CD4-positive, alpha-beta memory T cell (primary cell): ENCODE results near the gene SS18L1. TPM values are rescaled to one million over a fixed set of nuclear protein-coding genes. Genes with fewer than 3 reads are reported as not detected.

ENCODE experiments used
- CTCF ChIA-PET: fragments of 350-600 bp; sonication (Branson Sonifier 250); formaldehyde crosslinking; loops from one replicate; lab custom pipeline; 2021; ENCODE audit warnings: inconsistent platforms; ENCODE audit not compliant: partially characterized antibody; lab: Charles Lee
- POLR2A ChIA-PET: fragments of 350-600 bp; sonication (Branson Sonifier 250); formaldehyde crosslinking; loops from one replicate; lab custom pipeline; 2021; ENCODE audit not compliant: partially characterized antibody; lab: Charles Lee
- DNase-seq, 5 donors: peaks; one replicate each; pipeline versions ENCODE4 v3.0.0 to v3.0.0-alpha.2; 2020 to 2022; ENCODE audit warnings: mixed read lengths in 1 of 5
- H3K27ac ChIP-seq: one replicate; pipeline ENCODE4 v1.7.0; 2013; ENCODE audit warnings: low read depth, low read length
- H3K27me3 ChIP-seq: 2 replicates; pipeline ENCODE4 v1.7.0; 2013; ENCODE audit warnings: mild to moderate bottlenecking, low read length, moderate library complexity; ENCODE audit not compliant: insufficient read depth
- H3K36me3 ChIP-seq: 2 replicates; pipeline ENCODE4 v1.7.0; 2013; ENCODE audit warnings: mild to moderate bottlenecking, low read length, moderate library complexity; ENCODE audit not compliant: insufficient read depth
- H3K4me1 ChIP-seq: 2 replicates; pipeline ENCODE4 v1.7.0; 2013; ENCODE audit warnings: mild to moderate bottlenecking, low read length, moderate library complexity; ENCODE audit not compliant: insufficient read depth
- H3K4me3 ChIP-seq, 2 donors: one replicate each; pipeline ENCODE4 v1.7.0; 2013; ENCODE audit warnings: low read length in 2 of 2, mild to moderate bottlenecking in 1 of 2
- H3K9me3 ChIP-seq, 2 donors: one replicate each; pipeline ENCODE4 v1.7.0; 2013; ENCODE audit warnings: low read length in 2 of 2, control low read depth in 1 of 2; ENCODE audit not compliant: control insufficient read depth in 1 of 2
- H3K27ac Mint-ChIP-seq, 7 donors: one replicate each; pipeline ENCODE4 v1.8.0; 2020 to 2021; ENCODE audit warnings: mixed read lengths in 7 of 7, mild to moderate bottlenecking in 6 of 7, inconsistent platforms in 3 of 7, moderate library complexity in 3 of 7
- H3K27me3 Mint-ChIP-seq, 2 donors: one replicate each; pipeline ENCODE4 v1.8.0; 2020 to 2021; ENCODE audit warnings: mixed read lengths in 2 of 2
- H3K36me3 Mint-ChIP-seq, 2 donors: one replicate each; pipeline ENCODE4 v1.8.0; 2020 to 2021; ENCODE audit warnings: mixed read lengths in 2 of 2, inconsistent platforms in 1 of 2, mild to moderate bottlenecking in 1 of 2
- H3K4me1 Mint-ChIP-seq, 4 donors: one replicate each; pipeline ENCODE4 v1.8.0; 2020 to 2021; ENCODE audit warnings: mixed read lengths in 4 of 4, mild to moderate bottlenecking in 1 of 4
- H3K4me3 Mint-ChIP-seq, 8 donors: one replicate each; pipeline ENCODE4 v1.8.0; 2020 to 2021; ENCODE audit warnings: mixed read lengths in 8 of 8, mild to moderate bottlenecking in 7 of 8, moderate library complexity in 6 of 8, inconsistent platforms in 3 of 8
- H3K9me3 Mint-ChIP-seq, 8 donors: one replicate each; pipeline ENCODE4 v1.8.0; 2020 to 2021; ENCODE audit warnings: mixed read lengths in 8 of 8, mild to moderate bottlenecking in 5 of 8, inconsistent platforms in 3 of 8, moderate library complexity in 1 of 8
- intact Hi-C: fragments of 100-400 bp; cut with micrococcal nuclease; formaldehyde crosslinking; loops from one replicate; pipeline ENCODE4 v1.15.1; 2023
- polyA plus RNA-seq, 2 donors: library from polyadenylated mRNA; unstranded; fragments of 300-500 nt; fragmentation: Illumina TruSeq; gene quantifications; one replicate each; pipeline ENCODE4 v1.2.3, GENCODE V29; 2021
- total RNA-seq, 2 experiments: library from RNA; stranded (reverse); gene quantifications; one replicate each; pipeline ENCODE4 v1.2.3, GENCODE V29; 2021

The SS18L1 gene
- total and polyA plus RNA-seq, 4 experiments from 2014 or later = 0.71 to 24.8 (median 12.0) TPM

- no peaks in the 10 kb centered on the region for H3K9me3 ChIP-seq
- H3K36me3 ChIP-seq = peaks cover 87% of the 10 kb centered on the region
- Mint-ChIP-seq H3K4me1 (peaks cover 18 to 48% (median 33%) of the 10 kb centered on the region in 4 donors), H3K27ac (peak overlapping the region; percentile 2 to 92 (median 81)), H3K9me3 (no peaks in the 10 kb centered on the region), H3K4me3 (peak overlapping the region in 7 of 8 donors; percentile 33 to 74 (median 59)), H3K27me3 (no peaks in the 10 kb centered on the region), H3K36me3 (peaks cover 44 to 90% of the 10 kb centered on the region in 2 donors)
- peaks cover 3% of the 10 kb centered on the region for H3K4me1 ChIP-seq
- H3K4me3 ChIP-seq = no peak overlapping the region
- H3K27me3 ChIP-seq = no peaks in the 10 kb centered on the region
- intact Hi-C loops = no loop called here
- DNase-seq = peak in 1 of 5 donors; percentile 37
- POLR2A ChIA-PET = interaction anchor here (0.9 to 3.0 kb wide), 4 partner anchors 8 to 40 kb away, joined by 3 to 13 read pairs (median 6); partner anchors contain the start of genes PSMA7 and SS18L1
- CTCF ChIA-PET = no interaction called here
- H3K27ac ChIP-seq = no peak overlapping the region
Observed at GRCh38 chr20:62132421-62132820, 11.1 kb upstream of the SS18L1 start.

- Histone ChIP-seq H3K4me1 (peaks cover 3% of the 10 kb centered on the region), H3K9me3 (no peaks in the 10 kb centered on the region), H3K4me3 (no peak overlapping the region), H3K27me3 (no peaks in the 10 kb centered on the region), H3K36me3 (peaks cover 87% of the 10 kb centered on the region), H3K27ac (no peak overlapping the region)
- DNase-seq = peak in 1 of 5 donors; percentile 25
- no peaks in the 10 kb centered on the region for H3K9me3 Mint-ChIP-seq
- peaks cover 18 to 48% (median 31%) of the 10 kb centered on the region in 4 donors for H3K4me1 Mint-ChIP-seq
- POLR2A ChIA-PET = interaction anchor here (0.9 to 3.1 kb wide), 5 partner anchors 8 to 122 kb away, joined by 3 to 15 read pairs (median 6); partner anchors contain the start of genes PSMA7 and SS18L1
- CTCF ChIA-PET = interaction anchor here (1.6 to 6.8 kb wide), 3 partner anchors 8 to 249 kb away, joined by 3 to 114 read pairs (median 35); no protein-coding TSS in a partner anchor
- no peaks in the 10 kb centered on the region for H3K27me3 Mint-ChIP-seq
- peaks cover 44 to 90% of the 10 kb centered on the region in 2 donors for H3K36me3 Mint-ChIP-seq
- intact Hi-C loops = no loop called here
- H3K4me3 Mint-ChIP-seq = peak overlapping the region in 1 of 8 donors; percentile 31
- H3K27ac Mint-ChIP-seq = peak overlapping the region in 5 of 7 donors; percentile 52 to 81 (median 59)
Observed at GRCh38 chr20:62133051-62133845, 10.3 kb upstream of the SS18L1 start.

DNA sequence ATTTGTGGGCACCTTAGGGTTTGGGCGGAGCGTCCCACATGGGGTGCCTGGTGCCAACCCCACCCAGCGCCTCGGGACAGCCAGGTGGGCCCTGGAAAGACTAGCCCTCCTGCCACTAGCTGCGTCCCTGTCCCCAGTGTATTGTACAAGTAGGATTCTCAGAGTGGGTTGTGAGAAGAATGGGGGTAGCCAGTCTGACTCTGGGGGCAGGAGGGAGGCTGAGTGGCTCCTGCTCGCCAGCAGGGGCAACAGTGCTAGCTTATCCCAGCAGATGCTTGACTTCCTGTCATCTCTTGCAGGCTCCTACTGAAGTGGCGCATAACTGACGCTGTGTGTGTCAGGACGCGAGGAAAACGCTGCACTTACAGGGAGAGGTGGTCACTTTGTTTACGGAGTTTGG, 9.7 kb upstream of the SS18L1 start:
- ChIA-PET CTCF (interaction anchor here (1.6 to 6.8 kb wide), 3 partner anchors 9 to 249 kb away, joined by 3 to 114 read pairs (median 35); no protein-coding TSS in a partner anchor), POLR2A (interaction anchor here (1.0 to 3.1 kb wide), 4 partner anchors 10 to 123 kb away, joined by 9 to 15 read pairs (median 14); partner anchors contain the start of genes LSM14B, PSMA7 and SS18L1)
- peak overlapping the region in 4 of 7 donors; percentile 39 to 77 (median 66) for H3K27ac Mint-ChIP-seq
- peaks cover 19 to 43% (median 29%) of the 10 kb centered on the region in 4 donors for H3K4me1 Mint-ChIP-seq
- Histone ChIP-seq H3K36me3 (peaks cover 87% of the 10 kb centered on the region), H3K27me3 (no peaks in the 10 kb centered on the region), H3K4me3 (no peak overlapping the region), H3K4me1 (peaks cover 3% of the 10 kb centered on the region), H3K9me3 (no peaks in the 10 kb centered on the region), H3K27ac (peak overlapping the region; percentile 21)
- H3K9me3 Mint-ChIP-seq = no peaks in the 10 kb centered on the region
- no peak for DNase-seq
- peaks cover 40 to 87% of the 10 kb centered on the region in 2 donors for H3K36me3 Mint-ChIP-seq
- no peaks in the 10 kb centered on the region for H3K27me3 Mint-ChIP-seq
- H3K4me3 Mint-ChIP-seq = peak overlapping the region in 1 of 8 donors; percentile 15
- intact Hi-C loops = no loop called here

DNA sequence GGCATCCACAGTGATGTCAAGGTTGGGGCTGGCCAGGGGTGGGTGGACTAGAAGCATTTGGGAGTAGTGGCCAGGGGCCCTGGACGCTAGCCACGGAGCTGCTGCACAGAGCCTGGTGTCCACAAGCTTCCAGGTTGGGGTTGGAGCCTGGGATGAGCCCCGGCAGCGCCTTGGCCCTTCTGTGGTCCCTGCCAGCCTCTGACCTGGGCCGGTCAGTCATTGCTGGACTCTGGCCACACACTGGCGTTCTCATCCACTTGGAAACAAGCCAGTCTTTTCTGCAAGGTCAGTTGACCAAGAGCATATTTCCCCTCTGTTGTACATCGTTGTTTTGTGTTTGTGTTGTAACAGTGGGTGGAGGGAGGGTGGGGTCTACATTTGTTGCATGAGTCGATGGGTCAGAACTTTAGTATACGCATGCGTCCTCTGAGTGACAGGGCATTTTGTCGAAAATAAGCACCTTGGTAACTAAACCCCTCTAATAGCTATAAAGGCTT, 8.8 kb upstream of the SS18L1 start:
- Histone ChIP-seq H3K36me3 (peaks cover 87% of the 10 kb centered on the region), H3K27me3 (no peaks in the 10 kb centered on the region), H3K9me3 (no peaks in the 10 kb centered on the region), H3K4me1 (peaks cover 3% of the 10 kb centered on the region), H3K27ac (no peak overlapping the region), H3K4me3 (no peak overlapping the region)
- peak overlapping the region in 2 of 7 donors; percentile 24 to 61 for H3K27ac Mint-ChIP-seq
- intact Hi-C loops = loop anchor here (5.0 kb wide), 2 partner anchors 107 to 248 kb away; no protein-coding TSS in a partner anchor
- CTCF ChIA-PET = interaction anchor here (1.0 to 6.8 kb wide), 5 partner anchors 9 to 124 kb away, joined by 3 to 114 read pairs (median 7); partner anchors contain the start of gene TAF4
- no peaks in the 10 kb centered on the region for H3K27me3 Mint-ChIP-seq
- H3K9me3 Mint-ChIP-seq = no peaks in the 10 kb centered on the region
- DNase-seq = peak in 1 of 5 donors; percentile 5
- peaks cover 19 to 48% (median 32%) of the 10 kb centered on the region in 4 donors for H3K4me1 Mint-ChIP-seq
- peaks cover 35 to 88% of the 10 kb centered on the region in 2 donors for H3K36me3 Mint-ChIP-seq
- POLR2A ChIA-PET = interaction anchor here (1.0 to 3.1 kb wide), 8 partner anchors 9 to 124 kb away, joined by 3 to 22 read pairs (median 14); partner anchors contain the start of genes LSM14B, PSMA7 and SS18L1
- H3K4me3 Mint-ChIP-seq = no peak overlapping the region

- H3K27ac ChIP-seq = no peak overlapping the region
- H3K36me3 ChIP-seq = peaks cover 88% of the 10 kb centered on the region
- Mint-ChIP-seq H3K36me3 (peaks cover 42 to 89% of the 10 kb centered on the region in 2 donors), H3K4me1 (peaks cover 25 to 56% (median 35%) of the 10 kb centered on the region in 4 donors), H3K27me3 (no peaks in the 10 kb centered on the region), H3K4me3 (no peak overlapping the region), H3K27ac (peak overlapping the region in 2 of 7 donors; percentile 51 to 53), H3K9me3 (no peaks in the 10 kb centered on the region)
- H3K27me3 ChIP-seq = no peaks in the 10 kb centered on the region
- intact Hi-C loops = loop anchor here (2.0 to 5.0 kb wide), 3 partner anchors 69 to 247 kb away; no protein-coding TSS in a partner anchor
- H3K9me3 ChIP-seq = no peaks in the 10 kb centered on the region
- DNase-seq = no peak
- ChIA-PET POLR2A (interaction anchor here (1.1 to 3.1 kb wide), 7 partner anchors 9 to 125 kb away, joined by 3 to 22 read pairs (median 15); partner anchors contain the start of gene LSM14B), CTCF (interaction anchor here (0.7 to 6.8 kb wide), 13 partner anchors 9 to 125 kb away, joined by 3 to 114 read pairs (median 6); partner anchors contain the start of genes LSM14B and TAF4)
- no peak overlapping the region for H3K4me3 ChIP-seq
- peaks cover 11% of the 10 kb centered on the region for H3K4me1 ChIP-seq
Observed at GRCh38 chr20:62135573-62136266, 7.8 kb upstream of the SS18L1 start.
